Heart left ventricle (tissue), 16 donors: ENCODE results near the gene TXNDC5. TPM values are rescaled to one million over a fixed set of nuclear protein-coding genes. Genes with fewer than 3 reads are reported as not detected.
A peak's percentile ranks its signal among the peaks of the same experiment; 100 is the strongest.

Experiments used
- ATAC-seq, 4 donors: fragments of 200-7000 bp; cut with Tn5 transposase; one replicate each; pipeline ENCODE4 v1.9.1; 2020 to 2022; ENCODE audit warnings: moderate library complexity in 4 of 4, mild to moderate bottlenecking in 3 of 4, moderate number of reproducible peaks in 1 of 4
- DNase-seq, 5 donors: peaks; one replicate each; pipeline ENCODE4 v3.0.0-alpha.2; 2020
- H3K27ac ChIP-seq, 12 donors: fragments of 200-600 bp; sonication (generic) in 4 of 12; one replicate each; pipeline versions ENCODE4 v1.5.0 to v1.8.0; 2016 to 2022; ENCODE audit warnings: mild to moderate bottlenecking in 2 of 12
- H3K27me3 ChIP-seq, 9 donors: fragments of 200-600 bp; sonication (generic) in 2 of 9; one replicate each; pipeline versions ENCODE4 v1.5.1 to v1.8.0; 2016 to 2022; ENCODE audit warnings: mild to moderate bottlenecking in 3 of 9
- H3K36me3 ChIP-seq, 9 donors: fragments of 200-600 bp; sonication (generic) in 2 of 9; one replicate each; pipeline versions ENCODE4 v1.5.0 to v1.8.0; 2018 to 2022; ENCODE audit warnings: mild to moderate bottlenecking in 2 of 9
- H3K4me1 ChIP-seq, 12 donors: fragments of 200-600 bp; sonication (generic) in 4 of 12; one replicate each; pipeline versions ENCODE4 v1.5.0 to v1.8.0; 2016 to 2022; ENCODE audit warnings: mild to moderate bottlenecking in 3 of 12
- H3K4me3 ChIP-seq, 12 donors: fragments of 200-600 bp; sonication (generic) in 4 of 12; one replicate each; pipeline versions ENCODE4 v1.5.0 to v1.8.0; 2017 to 2022; ENCODE audit warnings: mild to moderate bottlenecking in 9 of 12, moderate library complexity in 4 of 12
- H3K9me3 ChIP-seq, 12 donors: fragments of 200-600 bp; sonication (generic) in 4 of 12; one replicate each; pipeline versions ENCODE4 v1.5.0 to v1.8.0; 2016 to 2022; ENCODE audit warnings: mild to moderate bottlenecking in 1 of 12
- CTCF ChIP-seq, 12 donors: fragments of 200-600 bp; sonication (generic) in 4 of 12; IDR thresholded peaks; one replicate each; pipeline versions ENCODE4 v1.5.0 to v1.8.0; 2018 to 2022; ENCODE audit warnings: antibody characterized with exemption in 12 of 12, mild to moderate bottlenecking in 5 of 12
- POLR2A ChIP-seq, 2 donors: fragments of 450-650 bp; IDR thresholded peaks; one replicate each; pipeline ENCODE4 v1.6.1; 2017; ENCODE audit warnings: antibody characterized with exemption in 2 of 2, mild to moderate bottlenecking in 2 of 2, moderate library complexity in 2 of 2
- WGBS, 4 donors: extraction: QIAGEN DNeasy Blood & Tissue Kit in 2 of 4; methylation state at CpG; one replicate each; pipeline versions ENCODE4 v1.1.5 to v1.1.7; 2013 to 2018; 5-methylcytosine and 5-hydroxymethylcytosine counted together
- intact Hi-C, 10 donors: fragments of 100-400 bp; cut with DNase I; formaldehyde crosslinking; loops; one replicate each; pipeline versions ENCODE4 v1.11.1 to v1.14.2; 2022
- polyA plus RNA-seq, 2 donors: library from polyadenylated mRNA; stranded (reverse); fragments of 200-250 nt; gene quantifications; one replicate each; pipeline ENCODE4 v1.2.3, GENCODE V29; 2013
- total RNA-seq, 9 donors: library from RNA; depleted of rRNA in 2 of 9; stranded (reverse); fragments of >200 nt in 2 of 9; fragmentation: NEBNext Ultra II Directional in 3 of 9; extraction: Animal tissue kit (Norgen Biotek cat#: 25700) in 3 of 9; gene quantifications; one replicate each; pipeline versions ENCODE4 v1.1.0 to v1.2.4, GENCODE V29; 2016 to 2023
- donor health status: ischemic (EF 13 %, LVEDD 7.1; RV severe dilation, severe dysfunction).
- donor health status: healthy with polysubstance abuse.
- donor health status: DM: no; HTN: yes; CAD: no.
- donor health status: DM: no; HTN: no; CAD: no.
- donor health status: ischemic (EF 25% LVEDD 6.9; RV normal size, moderate dysfunction).
- donor health status: ischemic (EF 25% LVEDD 5.7; RV mildly dilated, moderate dysfunction).
- donor health status: healthy.
- donor health status: DM: yes; HTN: yes; CAD: no.
- donor health status: ischemic (EF 35%, LVEDD 5.7; RV mildly dilated, moderate dysfunction).
- donor health status: nonischemic (EF 11% LVEDD 7.7; RV severe dilation, severe dysfunction).
- donor health status: DM: yes; HTN: yes; CAD: no.
- donor health status: PGD.
- donor health status: ischemic (EF 29% LVEDD 5.4; RV normal size, mild dysfunction).
- donor health status: nonischemic (EF 23%, LVEDD 6.1; RV moderate dilation, normal function).

The TXNDC5 gene
- total and polyA plus RNA-seq, 11 donors = 20.3 to 112 (median 43.6) TPM

GRCh38 chr6:7939864-7940228, 29.3 kb upstream of the TXNDC5 start:
- TF ChIP-seq CTCF (IDR thresholded peaks at IDR 0.05) = peak in 1 of 12 donors; percentile 15
- no peak for TF ChIP-seq POLR2A (IDR thresholded peaks at IDR 0.05)
- 52 to 80% (median 59%) methylated on average over 5 of the region's 5 CpGs for WGBS, 4 donors
- H3K4me1 ChIP-seq = peaks cover 0 to 13% (median 0%) of the 10 kb centered on the region in 12 donors
- peak in 2 of 4 donors; percentile 32 to 43 for ATAC-seq
- H3K9me3 ChIP-seq = no peaks in the 10 kb centered on the region
- no peaks in the 10 kb centered on the region for H3K27me3 ChIP-seq
- no peaks in the 10 kb centered on the region for H3K36me3 ChIP-seq
- DNase-seq = no peak
- H3K27ac ChIP-seq = peak overlapping the region in 2 of 12 donors; percentile 22 to 28
- H3K4me3 ChIP-seq = peak overlapping the region in 2 of 12 donors; percentile 1 to 9
- intact Hi-C loops = no loop called here

- DNase-seq = no peak
- no peaks in the 10 kb centered on the region for H3K9me3 ChIP-seq
- intact Hi-C loops = no loop called here
- H3K36me3 ChIP-seq = no peaks in the 10 kb centered on the region
- WGBS, 4 donors = 74 to 80% (median 74%) methylated on average over 9 to 11 of the region's 11 CpGs
- TF ChIP-seq CTCF (IDR thresholded peaks at IDR 0.05) (no peak), POLR2A (IDR thresholded peaks at IDR 0.05) (no peak)
- peak overlapping the region in 2 of 12 donors; percentile 1 to 9 for H3K4me3 ChIP-seq
- peak overlapping the region in 4 of 12 donors; percentile 22 to 46 (median 30) for H3K27ac ChIP-seq
- H3K27me3 ChIP-seq = no peaks in the 10 kb centered on the region
- peak in 2 of 4 donors; percentile 61 to 76 for ATAC-seq
- peaks cover 0 to 13% (median 0%) of the 10 kb centered on the region in 12 donors for H3K4me1 ChIP-seq
Observed at GRCh38 chr6:7939184-7939863, 28.7 kb upstream of the TXNDC5 start.

DNA sequence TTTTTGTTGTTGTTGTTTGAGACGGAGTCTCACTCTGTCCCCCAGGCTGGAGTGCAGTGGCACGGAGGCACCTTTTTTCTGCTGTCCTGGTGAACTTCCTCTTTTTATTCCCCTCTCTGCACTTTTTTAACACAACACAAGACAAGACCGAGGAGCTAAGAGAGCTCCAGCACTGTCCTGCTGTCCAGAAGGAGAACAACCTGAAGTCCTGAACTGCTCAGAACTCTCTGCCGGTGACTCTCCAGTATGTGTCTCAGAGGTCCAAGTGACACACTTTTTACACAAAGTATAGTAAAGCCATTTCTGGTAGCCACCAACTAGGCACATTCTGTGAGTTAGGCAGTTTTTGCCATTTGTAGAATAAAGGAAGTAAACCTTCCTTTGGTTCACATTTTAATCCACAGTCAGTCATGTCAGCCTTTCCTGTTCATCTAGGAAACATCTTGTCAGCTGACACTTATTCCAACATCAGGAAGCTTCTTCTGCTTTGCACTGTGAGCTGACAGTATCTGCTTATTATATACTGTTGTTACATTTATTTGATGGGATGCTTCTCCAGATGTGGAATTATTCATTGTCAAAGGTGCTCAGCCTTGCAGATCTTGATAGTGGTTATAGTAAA, 28.1 kb upstream of the TXNDC5 start:
- H3K9me3 ChIP-seq = no peaks in the 10 kb centered on the region
- no peak overlapping the region for H3K4me3 ChIP-seq
- DNase-seq (no peak), ATAC-seq (peak in 1 of 4 donors; percentile 37)
- TF ChIP-seq POLR2A (IDR thresholded peaks at IDR 0.05) (no peak), CTCF (IDR thresholded peaks at IDR 0.05) (no peak)
- H3K27me3 ChIP-seq = no peaks in the 10 kb centered on the region
- H3K4me1 ChIP-seq = peaks cover 0 to 13% (median 0%) of the 10 kb centered on the region in 12 donors
- WGBS, 4 donors = 76 to 83% (median 80%) methylated on average over 4 of the region's 4 CpGs
- H3K27ac ChIP-seq = peak overlapping the region in 4 of 12 donors; percentile 14 to 46 (median 25)
- intact Hi-C loops = no loop called here
- H3K36me3 ChIP-seq = no peaks in the 10 kb centered on the region

- no peak for ATAC-seq
- Histone ChIP-seq H3K4me1 (peaks cover 0 to 6% (median 0%) of the 10 kb centered on the region in 12 donors), H3K4me3 (no peak overlapping the region), H3K9me3 (peaks cover 0 to 4% (median 0%) of the 10 kb centered on the region in 12 donors), H3K36me3 (no peaks in the 10 kb centered on the region), H3K27me3 (no peaks in the 10 kb centered on the region), H3K27ac (no peak overlapping the region)
- WGBS, 4 donors = 55 to 71% (median 65%) methylated on average over 3 of the region's 3 CpGs
- intact Hi-C loops = no loop called here
- DNase-seq = no peak
- TF ChIP-seq CTCF (IDR thresholded peaks at IDR 0.05) (no peak), POLR2A (IDR thresholded peaks at IDR 0.05) (no peak)
Observed at GRCh38 chr6:7933794-7934193, 23.2 kb upstream of the TXNDC5 start.
